NCI-H1105 treated with DMSO at 0.1 percent for 48 hours (cell line): Measurements from ENCODE around the gene SLC25A26.

Experiments
- DNase-seq: peaks from one replicate; lab custom pipeline; 2025; lab: John Stamatoyannopoulos, UW

Gene SLC25A26

DNA sequence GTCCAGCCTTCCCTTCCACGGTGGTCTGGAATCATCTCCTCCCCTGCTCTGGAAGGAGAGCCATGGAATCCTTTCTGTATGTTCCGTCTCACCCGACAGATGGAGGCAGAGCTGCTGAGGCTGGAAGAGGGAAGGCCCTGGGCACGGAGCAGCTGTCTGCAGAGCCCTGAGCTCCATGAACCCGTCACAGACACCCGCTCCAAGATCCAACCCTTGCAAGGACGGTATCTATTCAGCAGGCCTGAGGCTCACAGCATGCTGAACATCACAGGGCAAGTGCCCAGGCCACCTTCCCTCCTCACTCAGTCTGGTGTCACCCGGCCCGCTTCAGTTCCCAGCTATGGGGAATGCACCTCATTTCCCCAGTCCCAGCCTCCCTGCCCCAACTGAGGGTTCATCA, 176.1 kb downstream of the SLC25A26 start:
- no peak for DNase-seq

- DNase-seq: no peak
Measured at GRCh38 chr3:66397745-66398144, 176.9 kb downstream of the SLC25A26 start.

- DNase-seq: peak; percentile 41
Measured at GRCh38 chr3:66398228-66399025, 177.6 kb downstream of the SLC25A26 start.

DNA sequence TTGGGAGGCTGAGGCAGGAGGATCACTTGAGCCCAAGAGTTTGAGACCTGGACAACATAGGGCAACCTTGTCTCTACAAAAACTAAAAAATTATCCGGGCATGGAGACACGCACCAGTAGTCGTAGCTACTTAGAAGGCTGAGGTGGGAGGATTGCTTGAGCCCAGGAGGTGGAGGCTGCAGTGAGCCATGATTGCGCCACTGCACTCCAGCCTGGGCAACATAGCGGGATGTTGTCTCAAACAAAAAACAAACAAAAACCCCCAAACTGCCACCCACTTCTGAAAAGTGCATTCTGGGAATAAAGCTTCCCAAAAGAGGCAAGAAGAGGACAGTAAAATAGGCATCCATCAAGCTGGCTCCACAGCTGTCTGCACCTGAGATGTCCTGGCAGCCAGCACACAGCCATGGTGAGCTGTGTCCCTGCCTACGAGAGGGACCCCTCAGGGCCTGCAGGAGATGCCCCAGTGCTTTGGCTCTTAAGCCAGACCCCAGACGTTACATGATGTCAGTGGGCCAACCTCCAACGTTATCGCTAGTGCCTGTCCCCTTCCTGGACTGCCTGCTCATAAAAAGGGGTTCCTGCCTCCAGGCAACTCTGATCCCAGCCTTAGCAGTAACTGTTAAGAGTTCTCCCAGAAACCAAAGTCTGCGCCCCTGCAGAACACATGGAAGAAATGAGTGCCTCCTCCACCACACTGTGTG, 178.9 kb downstream of the SLC25A26 start:
- DNase-seq: no peak

GRCh38 chr3:66400411-66401156, 179.8 kb downstream of the SLC25A26 start:
- no peak for DNase-seq

DNA sequence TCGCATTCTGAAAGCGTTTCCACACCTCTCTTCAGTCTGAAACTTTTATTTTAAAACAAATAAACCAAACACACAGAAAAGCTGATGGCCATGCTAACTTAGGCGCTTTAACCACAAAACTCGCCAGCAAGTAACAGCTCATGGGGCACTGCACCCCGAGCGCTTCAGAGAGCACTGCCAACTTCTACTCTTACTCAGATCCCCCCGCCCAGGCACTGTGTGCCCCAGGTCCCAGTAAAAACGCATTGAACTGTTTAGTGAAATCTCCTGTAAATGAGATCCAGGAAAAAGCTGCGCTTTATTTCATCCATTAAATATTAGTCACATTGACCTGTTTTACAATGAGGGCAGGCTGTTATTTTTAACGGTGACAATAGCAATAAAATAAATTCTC, 180.4 kb downstream of the SLC25A26 start:
- DNase-seq: no peak

GRCh38 chr3:66401675-66402491, 181.1 kb downstream of the SLC25A26 start:
- DNase-seq: no peak

DNA sequence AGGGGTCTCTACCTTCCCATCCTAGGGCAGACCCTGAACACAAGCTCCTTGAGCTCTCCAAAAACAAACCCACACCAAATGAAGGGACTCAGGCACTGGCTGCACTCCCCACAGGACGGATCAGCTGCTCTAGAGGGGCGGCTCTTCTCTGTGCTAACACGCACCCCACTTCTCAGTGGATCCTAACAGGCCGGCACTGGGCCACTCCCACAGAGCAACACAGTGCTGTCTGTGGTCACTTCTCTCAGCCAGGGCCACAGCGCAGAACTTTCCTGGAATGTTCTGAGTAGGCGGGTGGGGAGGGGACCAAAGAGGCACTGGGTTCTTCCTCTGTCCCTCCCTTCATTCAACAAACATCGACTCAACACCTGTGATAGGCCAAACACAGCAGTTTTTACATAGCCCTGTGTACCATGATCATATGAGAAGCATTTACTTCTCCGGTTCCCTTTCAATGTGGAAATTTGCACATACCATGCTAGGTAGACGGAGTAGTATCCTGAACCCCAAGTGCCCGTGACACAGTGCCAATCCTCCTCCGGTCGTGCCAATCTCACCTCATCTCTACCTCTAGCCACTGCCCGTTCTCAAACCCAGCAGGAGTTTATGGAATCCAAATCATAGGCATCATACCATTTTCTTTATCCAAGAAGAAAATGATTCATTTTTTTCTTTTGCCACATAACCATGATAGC, 181.9 kb downstream of the SLC25A26 start:
- no peak for DNase-seq

DNA sequence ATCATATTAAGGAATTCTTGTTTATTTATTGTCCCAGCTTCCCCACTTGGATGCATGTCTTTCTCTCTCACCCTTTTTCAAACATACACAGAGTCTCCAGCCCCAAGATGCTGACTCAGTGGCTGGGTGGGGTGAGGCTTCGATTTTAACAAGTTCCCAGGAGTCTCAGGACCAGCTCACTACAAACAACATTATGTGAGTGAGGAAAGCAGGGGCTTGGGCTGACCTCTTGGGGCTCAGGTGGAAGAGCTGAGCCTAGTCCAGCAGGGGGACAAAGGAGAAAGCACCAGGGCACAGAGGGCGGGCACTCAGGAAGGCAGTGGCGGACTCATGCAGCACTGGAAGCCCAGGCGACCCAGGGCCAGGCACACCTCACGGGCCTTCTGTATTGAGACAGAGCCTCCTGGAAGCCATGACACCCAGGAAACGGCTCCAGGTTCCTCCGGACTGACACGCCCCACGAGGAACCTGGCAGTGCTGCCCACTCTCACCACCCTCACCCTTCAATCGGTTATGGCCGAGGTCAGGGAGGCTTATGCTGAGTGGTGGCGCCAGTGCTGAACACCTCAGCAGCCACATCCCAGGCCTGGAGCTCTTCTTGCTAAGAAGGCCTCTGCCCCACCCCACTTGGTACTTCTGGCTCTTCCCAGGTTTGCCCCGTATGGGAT, 182.7 kb downstream of the SLC25A26 start:
- no peak for DNase-seq

GRCh38 chr3:66404197-66404596, 183.4 kb downstream of the SLC25A26 start:
- no peak for DNase-seq

GRCh38 chr3:66404903-66405700, 184.3 kb downstream of the SLC25A26 start:
- DNase-seq: no peak

DNA sequence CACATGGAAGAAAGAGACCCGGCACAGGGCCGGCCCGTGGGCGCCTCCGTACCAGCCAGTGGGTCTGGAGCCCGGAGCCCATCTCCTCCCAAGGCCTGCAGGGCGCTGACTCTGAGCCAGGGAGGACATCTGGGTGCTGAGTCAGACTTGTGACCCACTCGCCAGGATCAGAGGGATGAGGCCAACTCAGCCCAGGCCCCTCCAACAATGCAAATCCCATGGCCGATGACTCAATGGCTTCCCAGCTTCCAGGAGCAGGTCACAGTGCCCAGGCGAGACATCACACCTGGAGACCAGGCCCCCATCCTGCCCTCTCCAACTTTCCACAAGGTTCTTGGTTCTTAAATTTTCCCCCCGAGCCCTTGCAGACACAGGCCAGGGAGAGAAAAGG, 184.9 kb downstream of the SLC25A26 start:
- DNase-seq: no peak

- DNase-seq: no peak
Measured at GRCh38 chr3:66406163-66406562, 185.4 kb downstream of the SLC25A26 start.

DNA sequence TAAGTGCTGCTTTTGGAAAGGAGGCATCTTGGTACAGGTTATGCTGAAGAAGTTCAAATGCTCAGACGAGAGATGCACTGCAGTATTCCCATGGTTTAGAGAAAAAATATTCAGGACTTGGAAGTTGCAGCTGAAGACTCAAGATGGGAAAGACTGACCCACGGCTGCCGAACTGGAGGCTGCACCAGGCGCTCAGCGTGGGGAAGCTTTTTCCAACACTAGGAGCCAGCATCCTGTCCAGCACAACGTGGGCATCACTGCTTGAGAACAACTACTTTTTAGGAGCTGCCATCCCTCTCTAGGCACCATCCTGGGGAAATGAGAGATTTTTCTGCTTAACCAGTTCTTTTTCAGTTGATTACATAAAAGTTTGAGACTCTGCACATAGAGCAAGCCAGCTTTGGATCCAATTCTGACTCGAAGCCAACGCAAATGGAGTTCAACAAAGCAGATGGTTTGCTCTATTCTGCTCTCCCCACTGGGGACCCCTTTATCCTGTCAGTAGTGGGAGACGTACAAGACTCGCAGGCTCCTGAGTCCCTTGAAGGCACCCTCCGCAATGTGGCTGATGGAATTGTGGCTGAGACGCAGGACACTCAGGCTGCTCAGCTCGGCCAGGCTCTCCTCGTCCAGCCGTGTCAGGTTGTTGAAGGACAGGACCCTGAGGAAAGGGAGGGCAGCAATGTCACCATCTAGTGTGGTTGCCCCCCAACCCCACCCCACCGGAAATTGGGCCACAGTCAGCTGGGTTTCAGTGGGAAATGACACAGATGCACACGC, 186.2 kb downstream of the SLC25A26 start:
- DNase-seq: no peak

- DNase-seq: peak; percentile 32
Measured at GRCh38 chr3:66407611-66408218, 186.9 kb downstream of the SLC25A26 start.

DNA sequence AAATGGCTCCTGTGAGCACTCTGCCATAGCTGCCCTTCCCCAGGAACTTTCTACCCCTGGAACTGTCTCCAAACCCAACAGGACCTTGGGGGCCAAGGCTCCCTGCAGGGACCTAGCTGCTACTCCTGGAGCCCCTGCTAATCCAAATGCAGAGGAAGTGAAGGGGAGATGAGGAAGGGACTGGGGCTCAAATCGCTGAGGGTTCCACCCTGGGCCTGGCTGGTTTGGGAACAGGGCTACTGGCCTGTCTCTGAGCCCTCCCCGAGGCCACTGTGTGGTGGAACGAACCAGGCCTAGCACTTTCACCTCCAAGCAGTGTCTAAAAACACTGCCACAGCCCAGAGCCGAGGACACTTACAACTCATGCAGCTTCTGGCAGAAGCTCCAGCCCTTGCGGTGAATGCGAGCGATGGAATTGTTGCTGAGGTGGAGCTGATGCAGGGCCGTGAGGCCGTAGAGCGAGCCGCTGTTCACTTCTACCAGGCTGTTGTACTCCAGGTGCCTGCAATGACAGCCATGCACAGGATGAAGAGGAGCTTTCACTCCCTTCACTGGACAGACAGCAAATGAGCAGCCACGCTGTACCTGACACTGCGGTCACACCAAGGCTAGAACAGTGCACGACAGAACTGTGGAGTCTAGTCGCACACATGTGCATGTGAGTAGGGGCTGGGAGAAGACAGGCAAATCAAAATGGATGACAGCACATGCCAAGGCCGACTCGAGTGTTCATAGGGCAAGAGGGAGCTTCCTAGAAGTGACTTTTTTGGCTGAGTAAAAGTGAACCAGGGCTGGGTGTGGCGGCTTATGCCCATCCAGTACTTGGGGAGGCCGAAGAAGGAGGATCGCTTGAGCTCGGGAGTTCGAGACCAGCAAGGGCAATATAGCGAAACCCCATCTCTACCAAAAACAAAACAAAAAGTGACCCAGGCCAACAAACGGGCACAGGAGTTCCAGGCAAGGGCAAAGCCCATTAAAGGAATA, 189.3 kb downstream of the SLC25A26 start:
- DNase-seq: no peak

GRCh38 chr3:66410976-66411375, 190.2 kb downstream of the SLC25A26 start:
- no peak for DNase-seq
